ENCODE results near the gene POFUT1. TPM values are rescaled to one million over a fixed set of nuclear protein-coding genes. Genes with fewer than 3 reads are reported as not detected.
"Not testable (repeated sequence)": the region's sequence is repeated elsewhere in the genome, so short reads cannot be mapped to it uniquely, and the experiment has no call there.

Gene POFUT1
- polyA plus RNA-seq, 1 donor (not counting 4 experiments of a cell fraction or from before 2014, with no cell fraction given): 25.1 TPM

DNA sequence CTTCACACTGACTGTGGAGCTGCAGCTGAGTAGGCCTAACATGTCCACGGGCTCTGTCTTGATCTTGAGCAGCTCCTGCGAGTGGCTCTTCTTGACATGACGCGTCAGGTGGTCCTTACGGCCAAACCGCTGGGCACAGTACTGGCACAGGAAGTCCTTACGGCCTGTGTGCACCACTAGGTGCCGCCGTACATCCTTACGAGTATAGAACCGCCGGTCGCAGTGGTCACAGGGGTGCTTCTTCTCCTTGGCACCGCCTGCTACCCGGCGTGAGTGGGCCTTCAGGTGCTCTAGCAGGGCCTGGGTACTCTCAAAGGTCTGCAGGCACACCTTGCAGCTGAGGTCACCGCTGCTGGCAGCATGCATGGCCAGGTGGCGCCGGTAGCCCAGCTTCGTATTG lies 10.5 kb upstream of the POFUT1 start:
- H3K9ac ChIP-seq (ENCODE audit: control insufficient read depth, extremely low read depth, insufficient read depth, low read length); H4K20me1 ChIP-seq (ENCODE audit: control insufficient read depth, extremely low read depth, insufficient read depth, low read length); H3K4me2 ChIP-seq (ENCODE audit: control insufficient read depth, extremely low read depth, insufficient read depth, low read depth, low read length); H3K27me3 ChIP-seq (ENCODE audit: control insufficient read depth, extremely low read depth, insufficient read depth, low read length); dilution Hi-C loops (cut with MboI; ENCODE audit: extremely low pct_ligation_motif_present, low sequenced_read_pairs); H3K4me3 ChIP-seq (ENCODE audit: control insufficient read depth in 2 of 3, extremely low read depth in 1 of 3, insufficient read depth in 2 of 3, low read depth in 1 of 3, low read length in 3 of 3); H3K9me1 ChIP-seq (ENCODE audit: control insufficient read depth, extremely low read depth, insufficient read depth, low read length); H2AFZ ChIP-seq (ENCODE audit: control insufficient read depth, low read length); FAIRE-seq; DNase-seq (ENCODE audit: low read depth, low spot score); H3K27ac ChIP-seq (ENCODE audit: control insufficient read depth, insufficient read depth, low read length); H3K4me1 ChIP-seq (ENCODE audit: control insufficient read depth, extremely low read depth, insufficient read depth, low read length); H3K9me3 ChIP-seq (ENCODE audit: control insufficient read depth, low read depth, low read length): not testable (repeated sequence)
- peak in 1 of 3 experiments; percentile 5 for TF ChIP-seq CTCF (optimal IDR thresholded peaks at IDR 0.05 in 1 of 3, IDR thresholded peaks at IDR 0.05 in 1 of 3, conservative IDR thresholded peaks at IDR 0.05 in 1 of 3; ENCODE audit: extremely low read depth in 1 of 3, insufficient read depth in 2 of 3, low read length in 3 of 3)
- Histone ChIP-seq H3K79me2 (ENCODE audit: control insufficient read depth, insufficient read depth, low read length) (peaks cover 34% of the 10 kb centered on the region), H3K36me3 (ENCODE audit: control insufficient read depth in 2 of 2, extremely low read depth in 1 of 2, insufficient read depth in 2 of 2, low read length in 2 of 2) (peaks cover 41 to 47% of the 10 kb centered on the region in 2 experiments)

DNA sequence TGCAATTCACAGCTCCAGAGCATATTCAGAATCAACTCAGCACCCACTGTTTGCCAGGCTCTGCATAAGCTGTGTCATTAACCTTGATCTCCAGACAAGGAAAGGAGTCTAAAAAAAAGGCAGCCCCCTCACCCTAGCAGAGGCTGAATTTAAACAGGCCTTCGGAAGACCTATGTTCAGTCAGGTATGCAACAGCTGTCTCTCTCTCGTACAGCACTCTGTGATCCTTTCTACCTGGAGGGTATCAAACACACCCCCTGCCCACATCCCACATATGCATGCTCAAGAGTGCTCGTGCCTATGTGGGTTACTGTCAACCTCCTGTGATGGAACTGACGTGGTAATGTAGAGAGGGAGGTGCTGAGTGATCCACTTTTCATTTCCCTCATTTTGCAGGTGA lies 8.7 kb upstream of the POFUT1 start:
- Histone ChIP-seq H3K27ac (ENCODE audit: control insufficient read depth, insufficient read depth, low read length) (no peak overlapping the region), H3K4me2 (ENCODE audit: control insufficient read depth, extremely low read depth, insufficient read depth, low read depth, low read length) (no peak overlapping the region), H3K9me3 (ENCODE audit: control insufficient read depth, low read depth, low read length) (no peaks in the 10 kb centered on the region), H3K9ac (ENCODE audit: control insufficient read depth, extremely low read depth, insufficient read depth, low read length) (no peak overlapping the region), H3K79me2 (ENCODE audit: control insufficient read depth, insufficient read depth, low read length) (peaks cover 51% of the 10 kb centered on the region), H3K9me1 (ENCODE audit: control insufficient read depth, extremely low read depth, insufficient read depth, low read length) (no peaks in the 10 kb centered on the region), H2AFZ (ENCODE audit: control insufficient read depth, low read length) (no peak overlapping the region), H3K4me1 (ENCODE audit: control insufficient read depth, extremely low read depth, insufficient read depth, low read length) (peaks cover 25% of the 10 kb centered on the region), H3K36me3 (ENCODE audit: control insufficient read depth in 2 of 2, extremely low read depth in 1 of 2, insufficient read depth in 2 of 2, low read length in 2 of 2) (peaks cover 39 to 50% of the 10 kb centered on the region in 2 experiments), H4K20me1 (ENCODE audit: control insufficient read depth, extremely low read depth, insufficient read depth, low read length) (peaks cover 8% of the 10 kb centered on the region), H3K4me3 (ENCODE audit: control insufficient read depth in 2 of 3, extremely low read depth in 1 of 3, insufficient read depth in 2 of 3, low read depth in 1 of 3, low read length in 3 of 3) (no peak overlapping the region), H3K27me3 (ENCODE audit: control insufficient read depth, extremely low read depth, insufficient read depth, low read length) (no peaks in the 10 kb centered on the region)
- DNase-seq (ENCODE audit: low read depth, low spot score) (no peak), FAIRE-seq (no peak)
- dilution Hi-C loops (cut with MboI; ENCODE audit: extremely low pct_ligation_motif_present, low sequenced_read_pairs): no loop called here
- TF ChIP-seq CTCF (optimal IDR thresholded peaks at IDR 0.05 in 1 of 3, IDR thresholded peaks at IDR 0.05 in 1 of 3, conservative IDR thresholded peaks at IDR 0.05 in 1 of 3; ENCODE audit: extremely low read depth in 1 of 3, insufficient read depth in 2 of 3, low read length in 3 of 3) (no peak), EZH2 (IDR thresholded peaks at IDR 0.05; ENCODE audit: low read length) (no peak)
